ENCODE measurements around the gene TMEM9.

GRCh38 chr1:201134405-201134804, 19.9 kb downstream of the TMEM9 start:
- TF ChIP-seq CTCF (tag by site-specific recombination; IDR thresholded peaks at IDR 0.05): no peak
- TF ChIP-seq ZNF48 (tag by site-specific recombination; IDR thresholded peaks at IDR 0.05): no peak
- no peak for TF ChIP-seq ZNF335 (tag by site-specific recombination; conservative IDR thresholded peaks at IDR 0.05)
- no peak for TF ChIP-seq ZNF600 (tag by site-specific recombination; IDR thresholded peaks at IDR 0.05)

All from HEK293 (cell line).